ENCODE measurements around the gene ARMC3.

ARMC3 gene

DNA sequence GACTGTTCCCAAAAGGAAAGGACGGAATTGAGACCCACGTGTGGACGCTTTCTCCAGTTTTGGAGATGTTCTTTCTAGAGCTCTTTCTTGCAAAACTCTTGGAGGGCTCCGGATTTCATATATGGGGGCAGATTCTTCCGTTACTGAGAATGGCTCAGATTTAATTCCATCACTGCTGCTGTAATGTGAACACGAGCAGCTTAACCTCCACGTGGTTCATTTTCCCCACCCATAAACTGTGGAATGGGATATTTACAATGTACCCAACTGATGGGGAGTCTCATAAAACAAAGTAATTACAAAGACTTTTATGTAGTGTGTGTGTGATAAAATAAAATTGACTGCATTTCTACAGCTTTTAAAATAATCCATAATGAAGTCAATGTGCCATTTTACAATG is 152.4 kb downstream of the ARMC3 start:
- no peak for DNase-seq

DNA sequence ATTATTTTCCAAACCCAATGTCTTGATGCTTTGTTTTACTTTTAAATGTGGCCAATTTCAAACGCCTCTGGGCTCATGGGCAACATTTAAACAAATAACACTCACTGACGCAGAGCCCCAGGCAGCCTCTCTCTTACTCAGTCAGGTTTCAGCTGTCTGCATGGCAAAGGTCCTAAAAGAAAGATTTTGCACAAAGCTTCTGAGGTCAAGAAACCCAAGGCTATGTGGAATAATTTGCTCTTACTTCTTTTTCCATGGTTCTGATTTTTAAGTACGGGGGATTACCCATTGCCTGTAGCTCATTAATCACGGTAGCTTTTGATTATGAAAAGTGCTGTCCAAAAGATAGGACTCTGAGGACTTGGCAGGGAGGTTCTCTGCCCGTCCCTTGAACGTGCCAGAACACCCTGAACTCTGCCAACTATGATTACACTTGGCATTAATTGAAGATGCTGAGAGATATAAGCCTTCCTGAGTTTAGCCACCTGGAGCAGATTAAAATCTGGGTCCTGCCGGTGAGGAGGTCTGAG is 153.4 kb downstream of the ARMC3 start:
- DNase-seq: no peak

DNA sequence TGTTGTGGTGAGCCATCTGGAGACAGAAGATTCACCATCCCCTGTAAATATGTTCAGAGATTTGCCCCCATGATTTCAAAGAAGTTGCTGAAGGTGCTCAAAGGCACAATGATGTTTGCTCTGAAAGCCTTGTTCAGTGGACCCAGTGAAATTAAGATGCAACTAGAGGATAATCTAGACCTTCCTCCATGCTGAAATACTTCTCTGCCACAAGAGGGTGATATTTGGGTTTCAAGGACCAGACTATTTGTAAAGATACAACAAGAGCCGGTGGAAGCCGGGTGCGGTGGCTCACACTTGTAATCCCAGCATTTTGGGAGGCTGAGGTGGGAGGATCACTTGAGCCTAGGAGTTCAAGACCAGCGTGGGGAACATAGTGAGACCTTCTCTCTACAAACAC is 154.0 kb downstream of the ARMC3 start:
- DNase-seq: no peak

Measured in activated naive CD4-positive, alpha-beta T cell treated with anti-CD3 and anti-CD28 coated beads, Interleukin-2, amount 50 U/mL, for 16 hours (primary cell).